ENCODE measurements around the gene S1PR3. TPM values are rescaled to one million over a fixed set of nuclear protein-coding genes. Genes with fewer than 3 reads are reported as not detected.

S1PR3 gene
- total and polyA plus RNA-seq, 12 donors: 3.6 to 61.6 (median 13.3) TPM

GRCh38 chr9:89038382-89039103, 47.3 kb downstream of the S1PR3 start:
- intact Hi-C loops (cut with DNase I): no loop called here
- peak overlapping the region in 1 of 10 donors; percentile 29 for H3K27ac ChIP-seq
- DNase-seq: peak in 1 of 2 donors; percentile 22
- no peaks in the 10 kb centered on the region for H3K36me3 ChIP-seq
- peaks cover 0 to 31% (median 5%) of the 10 kb centered on the region in 9 donors for H3K4me1 ChIP-seq
- no peak for TF ChIP-seq CTCF (IDR thresholded peaks at IDR 0.05)
- H3K9me3 ChIP-seq: no peaks in the 10 kb centered on the region
- ATAC-seq: peak; percentile 52 to 94 (median 62)
- no peaks in the 10 kb centered on the region for H3K27me3 ChIP-seq
- no peak overlapping the region for H3K4me3 ChIP-seq
- 77 to 81% methylated on average over 5 of the region's 5 CpGs for WGBS, 2 donors

GRCh38 chr9:89039104-89039465, 47.8 kb downstream of the S1PR3 start:
- TF ChIP-seq CTCF (IDR thresholded peaks at IDR 0.05): no peak
- DNase-seq: no peak
- Histone ChIP-seq H3K36me3 (no peaks in the 10 kb centered on the region), H3K27me3 (no peaks in the 10 kb centered on the region), H3K4me3 (no peak overlapping the region), H3K4me1 (peaks cover 0 to 31% (median 5%) of the 10 kb centered on the region in 9 donors), H3K27ac (peak overlapping the region in 1 of 10 donors; percentile 29), H3K9me3 (no peaks in the 10 kb centered on the region)
- 95 to 98% methylated on average over 4 of the region's 4 CpGs for WGBS, 2 donors
- intact Hi-C loops (cut with DNase I): no loop called here
- no peak for ATAC-seq

DNA sequence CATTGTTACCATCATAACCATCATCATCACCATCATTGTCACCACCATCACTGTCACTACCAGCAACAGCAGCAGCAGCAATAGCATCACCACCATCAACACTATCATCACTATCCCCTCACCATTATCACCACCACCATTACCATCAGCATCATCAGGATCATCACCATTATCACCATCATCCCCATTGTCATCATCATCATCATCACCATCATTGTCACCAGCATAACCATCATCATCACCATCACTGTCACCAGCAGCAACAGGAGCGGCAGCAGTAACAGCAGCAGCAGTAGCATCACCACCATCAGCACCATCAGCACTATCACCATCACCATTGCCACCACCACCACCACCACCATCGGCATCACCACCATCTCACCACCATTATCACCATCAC, 48.4 kb downstream of the S1PR3 start:
- ATAC-seq (no peak), DNase-seq (no peak)
- Histone ChIP-seq H3K9me3 (no peaks in the 10 kb centered on the region), H3K4me1 (peaks cover 0 to 31% (median 5%) of the 10 kb centered on the region in 9 donors), H3K36me3 (no peaks in the 10 kb centered on the region), H3K27ac (no peak overlapping the region), H3K4me3 (no peak overlapping the region), H3K27me3 (no peaks in the 10 kb centered on the region)
- TF ChIP-seq CTCF (IDR thresholded peaks at IDR 0.05): no peak
- intact Hi-C loops (cut with DNase I): no loop called here
- WGBS, 2 donors: 92 to 94% methylated on average over 2 of the region's 2 CpGs

DNA sequence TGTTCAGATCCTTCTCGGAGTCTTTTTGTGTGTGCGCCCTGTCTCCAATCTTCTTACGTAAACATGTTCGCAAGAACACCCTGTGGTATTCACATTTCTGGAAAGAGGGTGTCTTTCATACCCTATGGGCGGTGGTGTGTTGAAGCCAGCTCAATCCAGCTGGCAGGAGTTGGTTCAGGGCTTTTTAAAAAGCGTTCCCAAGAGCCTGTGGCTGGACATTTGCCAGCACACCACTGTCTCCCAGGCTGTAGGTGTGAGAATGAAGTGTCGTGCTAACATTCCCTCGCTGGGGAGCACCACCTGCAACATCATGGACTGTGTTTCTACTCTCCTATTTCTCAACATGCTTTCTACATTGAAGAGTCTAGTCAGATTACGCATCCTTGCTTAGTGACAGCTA, 51.7 kb downstream of the S1PR3 start:
- no peak for DNase-seq
- TF ChIP-seq CTCF (IDR thresholded peaks at IDR 0.05): no peak
- ATAC-seq: no peak
- no peaks in the 10 kb centered on the region for H3K36me3 ChIP-seq
- no peaks in the 10 kb centered on the region for H3K9me3 ChIP-seq
- H3K27me3 ChIP-seq: peaks cover 0 to 5% (median 0%) of the 10 kb centered on the region in 7 donors
- H3K4me1 ChIP-seq: peaks cover 0 to 12% (median 1%) of the 10 kb centered on the region in 9 donors
- H3K27ac ChIP-seq: no peak overlapping the region
- WGBS, 2 donors: 83 to 85% methylated on average over 9 of the region's 9 CpGs
- no peak overlapping the region for H3K4me3 ChIP-seq
- intact Hi-C loops (cut with DNase I): no loop called here
